MCF 10A (cell line): ENCODE results near the gene ODC1. TPM values are rescaled to one million over a fixed set of nuclear protein-coding genes. Genes with fewer than 3 reads are reported as not detected.
"Not testable (repeated sequence)": the region's sequence is repeated elsewhere in the genome, so short reads cannot be mapped to it uniquely, and the experiment has no call there.

Experiments
- BruUV-seq: library from RNA; stranded (reverse); fragments of 400-500 nt; replicated peaks from 2 replicates; lab custom pipeline; 2021; lab: Mats Ljungman, UMichigan
- CTCF ChIA-PET: fragments of 300-600 bp; sonication (Branson Sonifier 250); formaldehyde crosslinking; extraction: SDS; loops from one replicate; lab custom pipeline; 2021; ENCODE audit warnings: antibody characterized with exemption, inconsistent platforms; lab: Yijun Ruan, JAX
- POLR2A ChIA-PET: fragments of 300-600, 350-650 bp; sonication (Branson Sonifier 250); formaldehyde crosslinking; extraction: SDS; loops from one replicate; lab custom pipeline; 2020; ENCODE audit warnings: antibody characterized with exemption, inconsistent platforms; lab: Yijun Ruan, JAX
- DNase-seq: peaks from one replicate; pipeline ENCODE4 v3.0.0-alpha.2; 2018; ENCODE audit not compliant: unreplicated experiment
- H3K27ac Mint-ChIP-seq: one replicate; pipeline ENCODE4 v1.8.0; 2022; ENCODE audit warnings: mild to moderate bottlenecking, low read depth, mixed read lengths; ENCODE audit not compliant: unreplicated experiment
- H3K27me3 Mint-ChIP-seq: one replicate; pipeline ENCODE4 v1.8.0; 2022; ENCODE audit warnings: mixed read lengths; ENCODE audit not compliant: insufficient read depth, unreplicated experiment
- H3K36me3 Mint-ChIP-seq: one replicate; pipeline ENCODE4 v1.8.0; 2022; ENCODE audit warnings: mild to moderate bottlenecking, moderate library complexity, mixed read lengths; ENCODE audit not compliant: insufficient read depth, unreplicated experiment
- H3K4me1 Mint-ChIP-seq: one replicate; pipeline ENCODE4 v1.8.0; 2022; ENCODE audit warnings: mixed read lengths; ENCODE audit not compliant: insufficient read depth, unreplicated experiment
- H3K4me3 Mint-ChIP-seq: one replicate; pipeline ENCODE4 v1.8.0; 2022; ENCODE audit warnings: mild to moderate bottlenecking, moderate library complexity, mixed read lengths; ENCODE audit not compliant: unreplicated experiment
- H3K9me3 Mint-ChIP-seq: one replicate; pipeline ENCODE4 v1.8.0; 2022; ENCODE audit warnings: mixed read lengths; ENCODE audit not compliant: unreplicated experiment
- CTCF ChIP-seq: fragments of 200-600 bp; IDR thresholded peaks from one replicate; pipeline ENCODE4 v1.8.0; 2022; ENCODE audit warnings: antibody characterized with exemption, mild to moderate bottlenecking; ENCODE audit not compliant: unreplicated experiment
- intact Hi-C: fragments of 100-400 bp; cut with micrococcal nuclease; formaldehyde crosslinking; loops from 2 replicates; pipeline ENCODE4 v1.14.1; 2022
- total RNA-seq: library from RNA; stranded (reverse); gene quantifications from 2 replicates; pipeline ENCODE4 v1.2.3, GENCODE V29; 2022

The ODC1 gene
- total RNA-seq, 1 experiment from 2014 or later = 341 TPM

- H3K27ac Mint-ChIP-seq = peak overlapping the region; percentile 91
- TF ChIP-seq CTCF = no peak
- peaks cover 8% of the 10 kb centered on the region for H3K4me1 Mint-ChIP-seq
- H3K4me3 Mint-ChIP-seq = peak overlapping the region; percentile 93
- CTCF ChIA-PET = interaction anchor here (0.9 to 8.9 kb wide), 10 partner anchors 11 to 375 kb away, joined by 3 to 53 read pairs (median 4); no protein-coding TSS in a partner anchor
- peaks cover 29% of the 10 kb centered on the region for H3K36me3 Mint-ChIP-seq
- H3K27me3 Mint-ChIP-seq = no peaks in the 10 kb centered on the region
- H3K9me3 Mint-ChIP-seq = no peaks in the 10 kb centered on the region
- intact Hi-C loops = loop anchor here (2.0 kb wide), 1 partner anchor 211 kb away; no protein-coding TSS in a partner anchor
- BruUV-seq = TSS peak; percentile 69
- peak; percentile 49 for DNase-seq
- POLR2A ChIA-PET = interaction anchor here (0.5 to 3.0 kb wide), 15 partner anchors 8 to 1045 kb away, joined by 3 to 19 read pairs (median 3); partner anchors contain the start of gene NOL10
Observed at GRCh38 chr2:10447300-10447894, 730 bp downstream of the ODC1 start.

- Mint-ChIP-seq H3K4me3 (peak overlapping the region; percentile 93), H3K9me3 (no peaks in the 10 kb centered on the region), H3K27me3 (no peaks in the 10 kb centered on the region), H3K36me3 (peaks cover 37% of the 10 kb centered on the region), H3K27ac (peak overlapping the region; percentile 91), H3K4me1 (peaks cover under 1% of the 10 kb centered on the region)
- CTCF ChIA-PET = interaction anchor here (0.7 to 8.9 kb wide), 9 partner anchors 10 to 398 kb away, joined by 3 to 53 read pairs (median 4); no protein-coding TSS in a partner anchor
- BruUV-seq = no TSS peak
- intact Hi-C loops = loop anchor here (2.0 kb wide), 1 partner anchor 212 kb away; no protein-coding TSS in a partner anchor
- DNase-seq = no peak
- no peak for TF ChIP-seq CTCF
- POLR2A ChIA-PET = interaction anchor here (0.6 to 3.0 kb wide), 10 partner anchors 11 to 602 kb away, joined by 3 to 19 read pairs (median 3); no protein-coding TSS in a partner anchor
Observed at GRCh38 chr2:10446631-10447030, 1.5 kb downstream of the ODC1 start.

GRCh38 chr2:10444463-10444862 is 3.7 kb downstream of the ODC1 start:
- intact Hi-C loops = no loop called here
- Mint-ChIP-seq H3K9me3 (no peaks in the 10 kb centered on the region), H3K4me1 (no peaks in the 10 kb centered on the region), H3K4me3 (no peak overlapping the region), H3K27me3 (no peaks in the 10 kb centered on the region), H3K27ac (no peak overlapping the region), H3K36me3 (peaks cover 57% of the 10 kb centered on the region)
- CTCF ChIA-PET = interaction anchor here (1.1 to 8.9 kb wide), 2 partner anchors 10 to 320 kb away, joined by 4 to 53 read pairs; no protein-coding TSS in a partner anchor
- no TSS peak for BruUV-seq
- no peak for DNase-seq
- POLR2A ChIA-PET = interaction anchor here (0.6 kb wide), 1 partner anchor 164 kb away, joined by 5 read pairs; no protein-coding TSS in a partner anchor
- TF ChIP-seq CTCF = no peak

- intact Hi-C loops = not testable (repeated sequence)
Observed at GRCh38 chr2:10442469-10443126, 5.5 kb downstream of the ODC1 start.

More at GRCh38 chr2:10442469-10443126, 5.5 kb downstream of the ODC1 start:
- CTCF ChIA-PET = interaction anchor here (0.7 to 1.9 kb wide), 3 partner anchors 8 to 344 kb away, joined by 3 to 6 read pairs (median 4); no protein-coding TSS in a partner anchor
- H3K27ac Mint-ChIP-seq, H3K4me3 Mint-ChIP-seq, H3K4me1 Mint-ChIP-seq, DNase-seq, BruUV-seq, H3K27me3 Mint-ChIP-seq, H3K9me3 Mint-ChIP-seq, POLR2A ChIA-PET: not testable (repeated sequence)
- H3K36me3 Mint-ChIP-seq = peaks cover 58% of the 10 kb centered on the region
